ENCODE results near the gene CLPTM1L.

CLPTM1L gene

GRCh38 chr5:1325191-1325741, 19.6 kb downstream of the CLPTM1L start:
- DNase-seq: no peak

GRCh38 chr5:1324719-1325190, 20.1 kb downstream of the CLPTM1L start:
- DNase-seq: no peak

GRCh38 chr5:1324301-1324700, 20.6 kb downstream of the CLPTM1L start:
- no peak for DNase-seq

- DNase-seq: no peak
Observed at GRCh38 chr5:1323803-1324173, 21.1 kb downstream of the CLPTM1L start.

- DNase-seq: no peak
Observed at GRCh38 chr5:1322955-1323802, 21.7 kb downstream of the CLPTM1L start.

- DNase-seq: no peak
Observed at GRCh38 chr5:1322036-1322900, 22.6 kb downstream of the CLPTM1L start.

- no peak for DNase-seq
Observed at GRCh38 chr5:1321576-1321975, 23.3 kb downstream of the CLPTM1L start.

GRCh38 chr5:1320436-1321344, 24.2 kb downstream of the CLPTM1L start:
- DNase-seq: no peak

- DNase-seq: no peak
Observed at GRCh38 chr5:1319436-1320256, 25.3 kb downstream of the CLPTM1L start.

GRCh38 chr5:1318659-1319251, 26.1 kb downstream of the CLPTM1L start:
- no peak for DNase-seq

- DNase-seq: no peak
Observed at GRCh38 chr5:1317921-1318565, 26.9 kb downstream of the CLPTM1L start.

GRCh38 chr5:1316588-1317340, 28.1 kb downstream of the CLPTM1L start:
- no peak for DNase-seq

GRCh38 chr5:1315709-1316587, 29.0 kb downstream of the CLPTM1L start:
- no peak for DNase-seq

GRCh38 chr5:1315018-1315708, 29.7 kb downstream of the CLPTM1L start:
- no peak for DNase-seq

- no peak for DNase-seq
Observed at GRCh38 chr5:1314564-1314982, 30.3 kb downstream of the CLPTM1L start.

- no peak for DNase-seq
Observed at GRCh38 chr5:1312993-1313833, 31.7 kb downstream of the CLPTM1L start.

- DNase-seq: no peak
Observed at GRCh38 chr5:1312206-1312605, 32.7 kb downstream of the CLPTM1L start.
